ENCODE data around the gene FAR2.

DNA sequence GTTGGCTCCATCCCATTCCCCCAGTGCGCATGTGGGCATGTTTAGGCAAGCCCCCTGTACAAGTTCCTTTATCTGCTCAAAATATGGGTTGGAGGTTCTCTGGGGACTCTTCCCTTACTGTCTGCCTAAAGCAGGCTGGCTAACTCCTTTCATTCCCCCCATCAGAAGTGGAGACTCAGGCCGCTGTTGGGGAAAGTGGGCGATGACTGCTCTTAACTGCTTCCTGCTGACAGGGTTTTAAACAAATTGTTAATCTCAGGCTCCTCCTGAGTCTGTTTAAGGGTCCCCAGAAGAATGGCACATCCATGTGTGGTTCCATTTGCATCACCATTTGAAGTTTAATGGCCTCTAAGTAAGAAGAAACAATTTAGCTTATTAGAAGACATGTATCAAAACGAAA lies 15.4 kb upstream of the FAR2 start:
- no peak for TF ChIP-seq EZH2 (IDR thresholded peaks at IDR 0.05; ENCODE audit: borderline replicate concordance, low read length)
- TF ChIP-seq CTCF (conservative IDR thresholded peaks at IDR 0.05 in 1 of 2, IDR thresholded peaks at IDR 0.05 in 1 of 2; ENCODE audit: extremely low read depth in 1 of 2, insufficient read depth in 1 of 2, low read depth in 1 of 2, low read length in 2 of 2): no peak
